PC-3 (cell line): ENCODE data around the gene IGIP. TPM values are rescaled to one million over a fixed set of nuclear protein-coding genes. Genes with fewer than 3 reads are reported as not detected.

Experiments
- ATAC-seq: fragments of 200-7000 bp; cut with Tn5 transposase; 2 replicates; pipeline ENCODE4 v1.9.1; 2020; ENCODE audit warnings: mild to moderate bottlenecking, moderate library complexity
- BruUV-seq: library from RNA; stranded (reverse); fragments of 400-500 nt; replicated peaks from 2 replicates; lab custom pipeline; 2021; lab: Mats Ljungman, UMichigan
- CTCF ChIA-PET: fragments of 300-600 bp; sonication (Branson Sonifier 250); formaldehyde crosslinking; loops from one replicate; lab custom pipeline; 2022; ENCODE audit warnings: antibody characterized with exemption; lab: Charles Lee
- POLR2A ChIA-PET: fragments of 300-600 bp; sonication (Branson Sonifier 250); formaldehyde crosslinking; loops from one replicate; lab custom pipeline; 2022; ENCODE audit warnings: antibody characterized with exemption; ENCODE audit not compliant: unreplicated experiment; lab: Charles Lee
- DNase-seq: peaks from one replicate; pipeline ENCODE4 v3.0.0-alpha.2; 2015
- H2AFZ ChIP-seq: fragments of 300-600 bp; sonication (generic); 2 replicates; pipeline ENCODE4 v1.6.0; 2016; ENCODE audit warnings: antibody characterized with exemption, low read length
- H3F3A ChIP-seq: fragments of 300-600 bp; sonication (generic); one replicate; pipeline ENCODE4 v1.6.0; 2017; ENCODE audit warnings: antibody characterized with exemption, low read length, control low read depth, mild to moderate bottlenecking; ENCODE audit not compliant: unreplicated experiment
- H3K27ac ChIP-seq: fragments of 300-600 bp; sonication (generic); 2 replicates; pipeline ENCODE4 v1.5.1; 2016; ENCODE audit warnings: mild to moderate bottlenecking, low read length
- H3K27me3 ChIP-seq: fragments of 300-600 bp; sonication (generic); 2 replicates; pipeline ENCODE4 v1.6.1; 2016; ENCODE audit warnings: low read length, mixed read lengths
- H3K36me3 ChIP-seq: fragments of 300-600 bp; sonication (generic); 2 replicates; pipeline ENCODE4 v1.6.1; 2016; ENCODE audit warnings: low read depth, mixed run types, low read length, mixed read lengths
- H3K4me1 ChIP-seq: fragments of 300-600 bp; sonication (generic); 2 replicates; pipeline ENCODE4 v1.5.1; 2016; ENCODE audit warnings: low read length; ENCODE audit not compliant: insufficient read depth
- H3K4me2 ChIP-seq: fragments of 300-600 bp; sonication (generic); 2 replicates; pipeline ENCODE4 v1.6.0; 2016; ENCODE audit warnings: low read length
- H3K4me3 ChIP-seq: fragments of 300-600 bp; sonication (generic); 2 replicates; pipeline ENCODE4 v1.5.1; 2016; ENCODE audit warnings: mild to moderate bottlenecking, low read length, mixed read lengths
- H3K79me2 ChIP-seq: fragments of 300-600 bp; sonication (generic); 2 replicates; pipeline ENCODE4 v1.6.1; 2017; ENCODE audit warnings: low read length, mixed read lengths
- H3K9ac ChIP-seq: fragments of 300-600 bp; sonication (generic); 2 replicates; pipeline ENCODE4 v1.6.0; 2016; ENCODE audit warnings: mild to moderate bottlenecking, low read length
- H3K9me2 ChIP-seq: fragments of 300-600 bp; sonication (generic); replicated peaks from 2 replicates; pipeline ENCODE4 v1.6.1; 2016; ENCODE audit warnings: mixed run types, low read length, mixed read lengths
- H3K9me3 ChIP-seq: fragments of 300-600 bp; sonication (generic); 2 replicates; pipeline ENCODE4 v1.6.1; 2016; ENCODE audit warnings: low read length, mixed read lengths
- H4K20me1 ChIP-seq: fragments of 300-600 bp; sonication (generic); 2 replicates; pipeline ENCODE4 v1.6.1; 2016; ENCODE audit warnings: low read length, mixed read lengths
- CTCF ChIP-seq: fragments of 300-600 bp; sonication (generic); conservative IDR thresholded peaks from 2 replicates; pipeline ENCODE4 v1.5.1; 2017; ENCODE audit warnings: antibody characterized with exemption, low read depth, mild to moderate bottlenecking, low read length
- EZH2 ChIP-seq: fragments of 300-600 bp; sonication (generic); IDR thresholded peaks from one replicate; pipeline ENCODE4 v1.6.1; 2017; ENCODE audit warnings: antibody characterized with exemption, mild to moderate bottlenecking, low read length; ENCODE audit not compliant: unreplicated experiment
- EZH2phosphoT487 ChIP-seq: fragments of 300-600 bp; sonication (generic); IDR thresholded peaks from 2 replicates; pipeline ENCODE4 v1.6.1; 2018; ENCODE audit warnings: mild to moderate bottlenecking, antibody characterized with exemption, low read length, borderline replicate concordance
- intact Hi-C: fragments of 100-400 bp; cut with micrococcal nuclease; formaldehyde crosslinking; loops from 2 replicates; pipeline ENCODE4 v1.9.0; 2023
- total RNA-seq: library from RNA; depleted of rRNA; stranded (reverse); fragments of >200 nt; gene quantifications from 2 replicates; pipeline ENCODE4 v1.2.3, GENCODE V29; 2014

Gene IGIP
- total RNA-seq, 1 experiment from 2014 or later = 1.3 TPM

- intact Hi-C loops = no loop called here
- Histone ChIP-seq H3K9me2 (no peaks in the 10 kb centered on the region), H3K4me2 (no peak overlapping the region), H3K4me1 (peaks cover 7% of the 10 kb centered on the region), H3F3A (peaks cover 6% of the 10 kb centered on the region), H3K9ac (no peak overlapping the region), H3K79me2 (peaks cover 10% of the 10 kb centered on the region), H3K27me3 (no peaks in the 10 kb centered on the region), H3K27ac (no peak overlapping the region), H2AFZ (no peak overlapping the region), H3K4me3 (no peak overlapping the region), H4K20me1 (no peaks in the 10 kb centered on the region), H3K9me3 (no peaks in the 10 kb centered on the region), H3K36me3 (no peaks in the 10 kb centered on the region)
- CTCF ChIA-PET = no interaction called here
- DNase-seq (no peak), ATAC-seq (no peak)
- no peak for TF ChIP-seq EZH2
- TF ChIP-seq CTCF = no peak
- no TSS peak for BruUV-seq
- POLR2A ChIA-PET = no interaction called here
Measured at GRCh38 chr5:140104100-140104499, 21.6 kb upstream of the IGIP start.

GRCh38 chr5:140106101-140106500 is 19.6 kb upstream of the IGIP start:
- peaks cover 16% of the 10 kb centered on the region for H3K4me1 ChIP-seq
- no peaks in the 10 kb centered on the region for H3K9me3 ChIP-seq
- peaks cover 30% of the 10 kb centered on the region for H3K79me2 ChIP-seq
- BruUV-seq = no TSS peak
- H3K36me3 ChIP-seq = no peaks in the 10 kb centered on the region
- H2AFZ ChIP-seq = no peak overlapping the region
- no peak overlapping the region for H3K4me3 ChIP-seq
- peaks cover 6% of the 10 kb centered on the region for H3F3A ChIP-seq
- CTCF ChIA-PET = no interaction called here
- H4K20me1 ChIP-seq = no peaks in the 10 kb centered on the region
- POLR2A ChIA-PET = interaction anchor here (0.6 kb wide), 1 partner anchor 27 kb away, joined by 3 read pairs; no protein-coding TSS in a partner anchor
- DNase-seq = no peak
- H3K4me2 ChIP-seq = no peak overlapping the region
- H3K9ac ChIP-seq = no peak overlapping the region
- H3K27me3 ChIP-seq = no peaks in the 10 kb centered on the region
- no peaks in the 10 kb centered on the region for H3K9me2 ChIP-seq
- TF ChIP-seq EZH2phosphoT487 = no peak
- TF ChIP-seq EZH2 = no peak
- TF ChIP-seq CTCF = peak; percentile 31; the same call in 1 of the 2 replicates
- ATAC-seq = no peak
- intact Hi-C loops = loop anchor here (5.0 kb wide), 1 partner anchor 296 kb away; the partner anchor contains the start of gene ANKHD1
- H3K27ac ChIP-seq = no peak overlapping the region

GRCh38 chr5:140106805-140107311 is 18.9 kb upstream of the IGIP start:
- Histone ChIP-seq H3K36me3 (no peaks in the 10 kb centered on the region), H3K9me2 (no peaks in the 10 kb centered on the region), H3K4me2 (peak overlapping the region; percentile 99), H3K9me3 (no peaks in the 10 kb centered on the region), H3K27ac (peak overlapping the region; percentile 68), H3F3A (peaks cover 6% of the 10 kb centered on the region), H3K9ac (peak overlapping the region; percentile 76), H3K27me3 (no peaks in the 10 kb centered on the region), H3K4me3 (peak overlapping the region; percentile 95), H3K79me2 (peaks cover 37% of the 10 kb centered on the region), H4K20me1 (no peaks in the 10 kb centered on the region), H3K4me1 (peaks cover 16% of the 10 kb centered on the region), H2AFZ (peak overlapping the region; percentile 84)
- TSS peak; percentile 59 for BruUV-seq
- intact Hi-C loops = loop anchor here (5.0 kb wide), 1 partner anchor 295 kb away; the partner anchor contains the start of gene ANKHD1
- no peak for ATAC-seq
- CTCF ChIA-PET = no interaction called here
- no peak for TF ChIP-seq EZH2phosphoT487
- no peak for TF ChIP-seq EZH2
- no peak for TF ChIP-seq CTCF
- POLR2A ChIA-PET = no interaction called here
- no peak for DNase-seq
